DOHH2 (cell line): Measurements from ENCODE around the gene RIN3.

ENCODE experiments used
- H3F3A ChIP-seq: fragments of 200-600 bp; sonication (generic), shearing (Covaris generic); 2 replicates; pipeline ENCODE4 v1.6.0; 2016; ENCODE audit warnings: antibody characterized with exemption, mild to moderate bottlenecking; ENCODE audit not compliant: control insufficient read depth, insufficient read depth
- H3K27ac ChIP-seq: fragments of 200-600 bp; sonication (generic); 2 replicates; pipeline ENCODE4 v1.5.1; 2014; ENCODE audit warnings: low read depth, mild to moderate bottlenecking, low read length, moderate library complexity
- H3K27me3 ChIP-seq: fragments of 200-600 bp; sonication (generic); 2 replicates; pipeline ENCODE4 v1.6.1; 2014; ENCODE audit warnings: mild to moderate bottlenecking, low read length, mixed read lengths; ENCODE audit not compliant: control insufficient read depth
- H3K36me3 ChIP-seq: fragments of 200-600 bp; sonication (generic); 2 replicates; pipeline ENCODE4 v1.6.1; 2014; ENCODE audit warnings: mild to moderate bottlenecking, low read length, moderate library complexity, mixed read lengths; ENCODE audit not compliant: control insufficient read depth
- H3K4me1 ChIP-seq: fragments of 200-600 bp; sonication (generic); 2 replicates; pipeline ENCODE4 v1.6.1; 2014; ENCODE audit warnings: mild to moderate bottlenecking, low read length, mixed read lengths; ENCODE audit not compliant: control insufficient read depth
- H3K4me2 ChIP-seq: fragments of 200-600 bp; sonication (generic); 2 replicates; pipeline ENCODE4 v1.6.0; 2014; ENCODE audit warnings: mild to moderate bottlenecking, low read length, moderate library complexity
- H3K4me3 ChIP-seq: fragments of 200-600 bp; sonication (generic); 2 replicates; pipeline ENCODE4 v1.5.1; 2014; ENCODE audit warnings: mild to moderate bottlenecking, low read length, mixed read lengths
- H3K79me2 ChIP-seq: fragments of 200-600 bp; sonication (generic); 2 replicates; pipeline ENCODE4 v1.6.1; 2014; ENCODE audit warnings: mild to moderate bottlenecking, low read length, mixed read lengths; ENCODE audit not compliant: control insufficient read depth
- H3K9me2 ChIP-seq: fragments of 200-600 bp; sonication (generic); replicated peaks from 2 replicates; pipeline ENCODE4 v1.6.1; 2014; ENCODE audit warnings: mild to moderate bottlenecking, low read length, mixed read lengths; ENCODE audit not compliant: control insufficient read depth
- H3K9me3 ChIP-seq: fragments of 200-600 bp; sonication (generic); 2 replicates; pipeline ENCODE4 v1.6.1; 2014; ENCODE audit warnings: antibody characterized with exemption, low read length, mixed read lengths; ENCODE audit not compliant: control insufficient read depth, insufficient read depth
- H4K20me1 ChIP-seq: fragments of 200-600 bp; sonication (generic); 2 replicates; pipeline ENCODE4 v1.6.0; 2014; ENCODE audit warnings: low read depth, mild to moderate bottlenecking, antibody characterized with exemption, low read length, moderate library complexity; ENCODE audit not compliant: control insufficient read depth, insufficient read depth
- EZH2phosphoT487 ChIP-seq: fragments of 200-600 bp; sonication (generic); IDR thresholded peaks from 2 replicates; pipeline ENCODE4 v1.6.1; 2017; ENCODE audit warnings: borderline replicate concordance, mild to moderate bottlenecking, antibody characterized with exemption, low read length, moderate library complexity, mixed read lengths
- TF ChIP-seq, protein P1 (sequence below): fragments of 200-600 bp; sonication (generic); IDR thresholded peaks from one replicate; pipeline ENCODE4 v1.5.1; 2014; ENCODE audit warnings: antibody characterized with exemption, mild to moderate bottlenecking, low read depth, low read length; ENCODE audit not compliant: poor library complexity, severe bottlenecking

Gene RIN3

DNA sequence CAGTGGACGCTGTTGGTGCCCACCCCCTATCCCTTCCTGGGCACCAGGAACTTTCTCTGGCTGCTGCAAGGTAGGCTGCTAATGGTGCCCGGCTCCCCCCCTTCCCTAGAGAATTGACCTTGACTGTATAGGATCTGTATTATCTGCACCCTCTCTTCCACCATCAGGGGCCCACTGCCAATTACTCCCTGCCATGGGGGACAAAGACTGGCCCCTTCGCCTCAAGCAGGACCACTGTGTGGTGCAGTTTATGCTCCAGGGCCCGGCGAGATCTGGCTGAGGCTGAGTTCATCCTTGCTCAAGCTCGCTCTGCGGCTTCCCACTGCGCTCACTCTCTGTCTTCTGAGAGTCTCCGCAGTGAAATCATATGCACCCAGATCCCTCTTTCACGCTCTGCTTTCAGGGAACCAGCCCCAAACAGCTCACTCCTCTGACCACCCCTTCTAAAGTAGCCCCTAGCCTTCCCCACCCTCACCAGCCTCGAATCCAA, 139.6 kb downstream of the RIN3 start:
- Histone ChIP-seq H3K27me3 (peaks cover 22% of the 10 kb centered on the region), H3K27ac (no peak overlapping the region), H3F3A (no peaks in the 10 kb centered on the region), H3K4me3 (no peak overlapping the region), H3K9me3 (no peaks in the 10 kb centered on the region), H3K79me2 (no peaks in the 10 kb centered on the region), H4K20me1 (no peaks in the 10 kb centered on the region), H3K9me2 (no peaks in the 10 kb centered on the region), H3K4me2 (no peak overlapping the region), H3K4me1 (peaks cover 7% of the 10 kb centered on the region), H3K36me3 (no peaks in the 10 kb centered on the region)
- TF ChIP-seq EZH2phosphoT487 = no peak
- TF ChIP-seq, protein P1, sequence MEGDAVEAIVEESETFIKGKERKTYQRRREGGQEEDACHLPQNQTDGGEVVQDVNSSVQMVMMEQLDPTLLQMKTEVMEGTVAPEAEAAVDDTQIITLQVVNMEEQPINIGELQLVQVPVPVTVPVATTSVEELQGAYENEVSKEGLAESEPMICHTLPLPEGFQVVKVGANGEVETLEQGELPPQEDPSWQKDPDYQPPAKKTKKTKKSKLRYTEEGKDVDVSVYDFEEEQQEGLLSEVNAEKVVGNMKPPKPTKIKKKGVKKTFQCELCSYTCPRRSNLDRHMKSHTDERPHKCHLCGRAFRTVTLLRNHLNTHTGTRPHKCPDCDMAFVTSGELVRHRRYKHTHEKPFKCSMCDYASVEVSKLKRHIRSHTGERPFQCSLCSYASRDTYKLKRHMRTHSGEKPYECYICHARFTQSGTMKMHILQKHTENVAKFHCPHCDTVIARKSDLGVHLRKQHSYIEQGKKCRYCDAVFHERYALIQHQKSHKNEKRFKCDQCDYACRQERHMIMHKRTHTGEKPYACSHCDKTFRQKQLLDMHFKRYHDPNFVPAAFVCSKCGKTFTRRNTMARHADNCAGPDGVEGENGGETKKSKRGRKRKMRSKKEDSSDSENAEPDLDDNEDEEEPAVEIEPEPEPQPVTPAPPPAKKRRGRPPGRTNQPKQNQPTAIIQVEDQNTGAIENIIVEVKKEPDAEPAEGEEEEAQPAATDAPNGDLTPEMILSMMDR = no peak

DNA sequence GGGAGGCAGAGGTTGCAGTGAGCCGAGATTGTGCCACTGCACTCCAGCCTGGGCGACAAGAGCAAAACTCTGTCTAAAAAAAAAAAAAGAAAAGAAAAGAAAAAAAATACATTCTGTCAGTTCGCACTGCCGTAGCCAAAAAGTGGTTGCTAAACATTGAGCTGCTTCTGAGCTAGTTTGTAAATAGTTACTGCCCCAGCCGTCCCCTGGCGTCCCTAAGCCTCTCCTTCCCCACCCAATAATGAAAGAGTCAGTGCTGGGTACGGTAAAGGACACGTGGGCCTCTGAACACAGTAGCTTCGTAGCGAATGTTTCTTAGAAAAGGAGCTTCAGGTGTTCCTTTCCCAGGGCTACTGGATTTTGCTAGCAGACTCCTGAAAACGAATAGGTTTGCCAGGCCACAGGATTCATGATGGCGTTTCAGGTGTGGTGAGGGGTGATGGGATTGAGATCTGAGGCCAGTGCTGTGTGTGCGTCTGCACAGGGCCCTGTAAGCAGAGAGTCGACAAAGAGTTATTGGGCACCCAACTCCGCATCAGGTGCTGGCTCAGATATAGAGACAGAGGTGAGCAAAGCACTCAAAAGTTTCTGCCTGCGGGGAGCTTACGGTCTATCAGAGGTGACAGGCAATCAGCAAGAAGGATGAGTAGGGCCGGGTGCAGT, 140.8 kb downstream of the RIN3 start:
- Histone ChIP-seq H3K4me2 (no peak overlapping the region), H3K27me3 (peaks cover 22% of the 10 kb centered on the region), H3K9me2 (no peaks in the 10 kb centered on the region), H3K36me3 (no peaks in the 10 kb centered on the region), H3K27ac (no peak overlapping the region), H3K79me2 (no peaks in the 10 kb centered on the region), H3F3A (no peaks in the 10 kb centered on the region), H4K20me1 (no peaks in the 10 kb centered on the region), H3K4me3 (no peak overlapping the region), H3K9me3 (no peaks in the 10 kb centered on the region), H3K4me1 (peaks cover 9% of the 10 kb centered on the region)
- TF ChIP-seq EZH2phosphoT487 = no peak
- TF ChIP-seq, protein P1 = no peak

DNA sequence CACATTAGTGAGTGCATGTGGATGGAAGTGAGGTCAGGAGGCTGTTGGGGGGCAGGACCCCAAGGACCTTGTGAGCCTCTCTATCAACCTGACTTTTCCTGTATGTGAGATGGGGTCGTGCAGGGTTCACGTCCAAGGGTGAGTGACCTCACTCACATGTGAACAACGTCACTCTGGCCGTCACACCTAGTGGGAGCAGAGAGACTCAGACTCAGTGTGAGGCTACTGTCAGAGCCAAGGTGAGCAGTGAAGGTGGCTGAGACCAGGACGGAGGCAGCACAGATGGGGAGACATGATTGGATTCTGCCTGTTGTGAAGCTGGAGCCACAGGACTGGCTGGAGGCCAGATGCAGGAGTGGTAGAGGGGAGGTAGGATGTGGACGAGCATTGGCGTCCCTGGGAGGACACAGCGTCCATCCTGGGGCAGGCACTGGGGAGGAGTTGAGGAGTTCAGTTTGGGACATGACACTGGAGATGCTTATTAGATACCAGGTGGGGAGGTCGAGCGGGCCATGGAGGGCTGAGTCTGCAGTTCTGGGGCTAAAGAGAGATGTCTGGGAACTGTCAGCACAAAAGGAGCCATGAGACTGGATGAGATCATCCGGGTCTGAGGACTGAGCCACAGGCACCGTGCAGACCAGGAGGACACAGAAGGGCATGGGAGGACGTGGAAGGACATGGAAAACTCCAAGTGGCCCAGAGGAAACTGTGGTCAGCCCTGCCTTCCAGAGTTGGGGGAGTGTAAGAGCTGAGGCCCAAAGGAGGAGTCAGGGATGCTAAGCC, 142.0 kb downstream of the RIN3 start:
- no peaks in the 10 kb centered on the region for H3F3A ChIP-seq
- H3K4me3 ChIP-seq = no peak overlapping the region
- no peaks in the 10 kb centered on the region for H3K36me3 ChIP-seq
- H3K79me2 ChIP-seq = no peaks in the 10 kb centered on the region
- H3K27ac ChIP-seq = no peak overlapping the region
- no peak overlapping the region for H3K4me2 ChIP-seq
- no peaks in the 10 kb centered on the region for H4K20me1 ChIP-seq
- H3K4me1 ChIP-seq = peaks cover 19% of the 10 kb centered on the region
- H3K9me2 ChIP-seq = no peaks in the 10 kb centered on the region
- TF ChIP-seq EZH2phosphoT487 = no peak
- TF ChIP-seq, protein P1 = no peak
- peaks cover 22% of the 10 kb centered on the region for H3K27me3 ChIP-seq
- no peaks in the 10 kb centered on the region for H3K9me3 ChIP-seq
